ENCODE data around the gene KLK15.

GRCh38 chr19:50798659-50799546 lies 34.5 kb downstream of the KLK15 start:
- TF ChIP-seq CTCF (IDR thresholded peaks at IDR 0.05) (no peak), EZH2 (IDR thresholded peaks at IDR 0.05) (no peak), EZH2phosphoT487 (IDR thresholded peaks at IDR 0.05) (no peak)
